Lower lobe of right lung (tissue), 2 donors: ENCODE results near the gene CELSR3. TPM values are rescaled to one million over a fixed set of nuclear protein-coding genes. Genes with fewer than 3 reads are reported as not detected.
A peak's percentile ranks its signal among the peaks of the same experiment; 100 is the strongest.

Experiments used
- ATAC-seq, 2 donors: fragments of 200-7000 bp; cut with Tn5 transposase; one replicate each; pipeline ENCODE4 v1.9.1; 2020 to 2022; ENCODE audit warnings: mild to moderate bottlenecking in 2 of 2, moderate library complexity in 2 of 2
- DNase-seq: peaks from one replicate; pipeline ENCODE4 v3.0.0-alpha.2; 2020
- H3K27ac ChIP-seq: fragments of 200-600 bp; one replicate; pipeline ENCODE4 v1.8.0; 2022
- H3K27me3 ChIP-seq: fragments of 200-600 bp; one replicate; pipeline ENCODE4 v1.8.0; 2022; ENCODE audit warnings: low read depth
- H3K36me3 ChIP-seq: fragments of 200-600 bp; one replicate; pipeline ENCODE4 v1.8.0; 2022; ENCODE audit warnings: mild to moderate bottlenecking
- H3K4me1 ChIP-seq: fragments of 200-600 bp; one replicate; pipeline ENCODE4 v1.8.0; 2022
- H3K4me3 ChIP-seq: fragments of 200-600 bp; one replicate; pipeline ENCODE4 v1.8.0; 2022; ENCODE audit warnings: mild to moderate bottlenecking
- H3K9me3 ChIP-seq: fragments of 200-600 bp; one replicate; pipeline ENCODE4 v1.8.0; 2022
- CTCF ChIP-seq: fragments of 200-600 bp; IDR thresholded peaks from one replicate; pipeline ENCODE4 v1.8.0; 2022; ENCODE audit warnings: antibody characterized with exemption, mild to moderate bottlenecking
- intact Hi-C: fragments of 100-400 bp; cut with DNase I; formaldehyde crosslinking; loops from one replicate; pipeline ENCODE4 v1.11.0; 2022
- long read RNA-seq: library from polyadenylated mRNA; unstranded; transcript quantifications from one replicate; pipeline ENCODE4 v2.0.0, GENCODE V29; 2021
- total RNA-seq: library from RNA; stranded (reverse); fragmentation: NEBNext Ultra II Directional; extraction: Animal tissue kit (Norgen Biotek cat#: 25700); gene quantifications from one replicate; pipeline ENCODE4 v1.2.1, GENCODE V29; 2021
- donor health status: DM: no; HTN: yes; CAD: no; lungs with severe emphysema.

CELSR3 gene
- 1.0 TPM for total RNA-seq
- long read RNA-seq, partial matches to known transcripts, result 1 of 1 reads
- long read RNA-seq, other reads (novel, unspliced or antisense), result 0 of 1 reads

GRCh38 chr3:48662753-48663488 is at the start of gene CELSR3:
CELSR3 (minus strand) TSS chr3:48662886; CDS start chr3:48662634, 252 bp downstream.
- Histone ChIP-seq H3K4me3 (peak within 1 kb of the TSS; percentile 66), H3K27me3 (peaks cover 38% of the 10 kb centered on the region), H3K4me1 (peaks cover 21% of the 10 kb centered on the region), H3K27ac (peak within 1 kb of the TSS; percentile 77), H3K36me3 (no peaks in the 10 kb centered on the region), H3K9me3 (no peaks in the 10 kb centered on the region)
- intact Hi-C loops, result no loop called here
- no peak for TF ChIP-seq CTCF
- peak; percentile 49 to 61 for ATAC-seq
- peak; percentile 62 for DNase-seq

GRCh38 chr3:48711727-48712126 is 49.0 kb upstream of the CELSR3 start:
- Histone ChIP-seq H3K27me3 (no peaks in the 10 kb centered on the region), H3K27ac (no peak overlapping the region), H3K4me1 (peaks cover 77% of the 10 kb centered on the region), H3K9me3 (no peaks in the 10 kb centered on the region), H3K36me3 (peaks cover 73% of the 10 kb centered on the region), H3K4me3 (no peak overlapping the region)
- ATAC-seq (no peak), DNase-seq (no peak)
- no peak for TF ChIP-seq CTCF
- intact Hi-C loops, result no loop called here

GRCh38 chr3:48709051-48709461 is 46.4 kb upstream of the CELSR3 start:
- TF ChIP-seq CTCF, result no peak
- Histone ChIP-seq H3K9me3 (no peaks in the 10 kb centered on the region), H3K27ac (peak overlapping the region; percentile 26), H3K36me3 (peaks cover 67% of the 10 kb centered on the region), H3K27me3 (no peaks in the 10 kb centered on the region), H3K4me1 (peaks cover 58% of the 10 kb centered on the region), H3K4me3 (no peak overlapping the region)
- ATAC-seq (peak; percentile 62 to 77), DNase-seq (no peak)
- intact Hi-C loops, result no loop called here

GRCh38 chr3:48708481-48708889 is 45.8 kb upstream of the CELSR3 start:
- intact Hi-C loops, result no loop called here
- TF ChIP-seq CTCF, result no peak
- Histone ChIP-seq H3K4me1 (peaks cover 57% of the 10 kb centered on the region), H3K27ac (peak overlapping the region; percentile 26), H3K27me3 (no peaks in the 10 kb centered on the region), H3K36me3 (peaks cover 61% of the 10 kb centered on the region), H3K4me3 (no peak overlapping the region), H3K9me3 (no peaks in the 10 kb centered on the region)
- no peak for DNase-seq
- ATAC-seq, result no peak

GRCh38 chr3:48707157-48707556 is 44.5 kb upstream of the CELSR3 start:
- Histone ChIP-seq H3K4me1 (peaks cover 49% of the 10 kb centered on the region), H3K36me3 (peaks cover 50% of the 10 kb centered on the region), H3K4me3 (no peak overlapping the region), H3K9me3 (no peaks in the 10 kb centered on the region), H3K27ac (no peak overlapping the region), H3K27me3 (no peaks in the 10 kb centered on the region)
- intact Hi-C loops, result no loop called here
- DNase-seq (no peak), ATAC-seq (no peak)
- TF ChIP-seq CTCF, result no peak
